ENCODE measurements around the gene USF3. TPM values are rescaled to one million over a fixed set of nuclear protein-coding genes. Genes with fewer than 3 reads are reported as not detected.
A peak's percentile ranks its signal among the peaks of the same experiment; 100 is the strongest.

USF3 gene
- polyA plus RNA-seq, 1 donor = 14.5 TPM

DNA sequence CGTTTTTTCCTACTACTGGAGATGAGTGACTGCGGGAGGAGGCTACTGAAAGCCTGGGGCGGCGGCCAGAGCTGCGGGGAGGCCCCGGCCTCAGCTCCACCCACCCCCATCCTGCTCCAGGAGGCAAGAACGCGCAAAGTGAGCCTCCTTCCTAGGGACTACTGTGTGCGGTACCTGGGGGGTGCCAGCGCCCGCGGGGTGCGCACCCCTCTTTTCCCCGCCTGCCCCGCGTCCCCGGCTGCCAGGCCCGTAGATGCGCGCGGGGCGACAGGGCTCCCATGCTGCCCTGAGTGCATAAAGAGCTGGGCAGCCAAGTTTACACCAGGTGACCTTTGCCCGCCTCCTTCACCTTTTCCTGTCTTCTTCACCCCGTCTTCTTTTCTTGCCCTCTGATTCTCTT lies 2.5 kb upstream of the USF3 start:
- H3K9me3 ChIP-seq (ENCODE audit: control insufficient read depth, low read depth, low read length) = no peaks in the 10 kb centered on the region
- H3K27me3 ChIP-seq (ENCODE audit: control insufficient read depth, insufficient read depth, low read length) = no peaks in the 10 kb centered on the region
- peaks cover 11% of the 10 kb centered on the region for H3K4me1 ChIP-seq (ENCODE audit: control insufficient read depth, insufficient read depth, low read length)
- DNase-seq = peak; percentile 26 to 76
- peak overlapping the region; percentile 50 for H3K4me3 ChIP-seq (ENCODE audit: low read length)
- no CpG with 5 or more reads among the region's 24 CpGs for WGBS (ENCODE audit: insufficient coverage, low lambda C conversion rate)
- H3K36me3 ChIP-seq (ENCODE audit: control insufficient read depth, insufficient read depth, low read length) = no peaks in the 10 kb centered on the region
- peak overlapping the region; percentile 81 for H3K27ac ChIP-seq (ENCODE audit: low read length)

DNA sequence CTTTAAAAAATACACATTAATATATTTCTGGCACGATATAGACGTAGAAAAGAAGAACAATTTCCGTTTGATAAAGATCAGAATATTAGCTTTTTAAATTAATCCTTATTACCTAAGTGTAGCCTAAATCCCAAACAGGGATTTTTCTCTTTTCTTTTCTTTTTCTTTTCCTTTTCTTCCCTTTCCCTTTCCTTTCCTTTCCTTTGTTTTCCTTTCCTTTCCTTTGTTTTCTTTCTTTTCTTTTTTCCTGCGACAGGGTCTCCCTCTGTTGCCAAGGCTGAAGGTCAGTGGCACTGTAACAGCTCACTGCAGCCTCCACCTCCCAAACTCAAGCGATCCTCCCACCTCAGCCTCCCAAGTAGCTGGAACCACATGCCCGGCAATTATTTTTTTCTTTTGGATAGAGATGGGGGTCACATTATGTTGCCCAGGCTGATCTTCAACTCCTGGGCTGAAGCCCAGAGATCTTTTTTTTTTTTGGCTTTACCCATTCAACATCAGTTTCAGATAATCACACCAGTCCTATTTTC lies 1.8 kb upstream of the USF3 start:
- no peak for DNase-seq
- Histone ChIP-seq H3K9me3 (ENCODE audit: control insufficient read depth, low read depth, low read length) (no peaks in the 10 kb centered on the region), H3K4me1 (ENCODE audit: control insufficient read depth, insufficient read depth, low read length) (peaks cover 11% of the 10 kb centered on the region), H3K36me3 (ENCODE audit: control insufficient read depth, insufficient read depth, low read length) (no peaks in the 10 kb centered on the region), H3K4me3 (ENCODE audit: low read length) (no peak overlapping the region), H3K27me3 (ENCODE audit: control insufficient read depth, insufficient read depth, low read length) (no peaks in the 10 kb centered on the region), H3K27ac (ENCODE audit: low read length) (peak overlapping the region; percentile 81)
- 77% methylated on average over 4 of the region's 6 CpGs for WGBS (ENCODE audit: insufficient coverage, low lambda C conversion rate)

DNA sequence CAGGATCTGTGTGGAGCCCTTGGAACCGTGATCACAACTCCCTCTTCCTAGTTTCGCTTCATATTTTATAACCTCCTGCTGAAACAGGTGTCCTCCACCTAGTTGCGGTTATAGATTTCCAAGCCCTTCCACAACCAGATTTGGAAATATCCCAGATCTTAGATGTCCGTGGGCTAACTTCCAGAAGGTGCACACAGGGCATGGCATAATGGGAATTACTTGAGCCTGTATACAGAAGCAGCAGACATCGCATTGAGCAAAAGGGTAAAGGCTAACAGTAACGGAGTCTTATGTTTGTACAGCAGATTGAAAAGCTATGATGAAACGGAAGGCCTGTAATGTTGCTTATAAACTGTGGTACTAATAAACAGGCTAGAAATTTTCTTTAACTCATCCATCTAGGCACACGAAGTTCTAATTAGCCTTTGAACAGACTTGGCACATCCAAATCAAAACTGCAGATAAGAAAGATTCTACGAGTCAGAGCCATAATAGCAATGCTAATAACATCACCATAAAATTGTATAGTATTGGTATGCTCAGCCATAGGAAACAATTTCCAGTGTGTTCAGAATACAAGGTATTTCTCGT lies 1.2 kb upstream of the USF3 start:
- H3K9me3 ChIP-seq (ENCODE audit: control insufficient read depth, low read depth, low read length) = no peaks in the 10 kb centered on the region
- peaks cover 13% of the 10 kb centered on the region for H3K4me1 ChIP-seq (ENCODE audit: control insufficient read depth, insufficient read depth, low read length)
- peak overlapping the region; percentile 81 for H3K27ac ChIP-seq (ENCODE audit: low read length)
- DNase-seq = peak; percentile 17 to 83
- WGBS (ENCODE audit: insufficient coverage, low lambda C conversion rate) = 0% methylated on average over 4 of the region's 10 CpGs
- no peaks in the 10 kb centered on the region for H3K36me3 ChIP-seq (ENCODE audit: control insufficient read depth, insufficient read depth, low read length)
- peak overlapping the region; percentile 53 for H3K4me3 ChIP-seq (ENCODE audit: low read length)
- no peaks in the 10 kb centered on the region for H3K27me3 ChIP-seq (ENCODE audit: control insufficient read depth, insufficient read depth, low read length)

DNA sequence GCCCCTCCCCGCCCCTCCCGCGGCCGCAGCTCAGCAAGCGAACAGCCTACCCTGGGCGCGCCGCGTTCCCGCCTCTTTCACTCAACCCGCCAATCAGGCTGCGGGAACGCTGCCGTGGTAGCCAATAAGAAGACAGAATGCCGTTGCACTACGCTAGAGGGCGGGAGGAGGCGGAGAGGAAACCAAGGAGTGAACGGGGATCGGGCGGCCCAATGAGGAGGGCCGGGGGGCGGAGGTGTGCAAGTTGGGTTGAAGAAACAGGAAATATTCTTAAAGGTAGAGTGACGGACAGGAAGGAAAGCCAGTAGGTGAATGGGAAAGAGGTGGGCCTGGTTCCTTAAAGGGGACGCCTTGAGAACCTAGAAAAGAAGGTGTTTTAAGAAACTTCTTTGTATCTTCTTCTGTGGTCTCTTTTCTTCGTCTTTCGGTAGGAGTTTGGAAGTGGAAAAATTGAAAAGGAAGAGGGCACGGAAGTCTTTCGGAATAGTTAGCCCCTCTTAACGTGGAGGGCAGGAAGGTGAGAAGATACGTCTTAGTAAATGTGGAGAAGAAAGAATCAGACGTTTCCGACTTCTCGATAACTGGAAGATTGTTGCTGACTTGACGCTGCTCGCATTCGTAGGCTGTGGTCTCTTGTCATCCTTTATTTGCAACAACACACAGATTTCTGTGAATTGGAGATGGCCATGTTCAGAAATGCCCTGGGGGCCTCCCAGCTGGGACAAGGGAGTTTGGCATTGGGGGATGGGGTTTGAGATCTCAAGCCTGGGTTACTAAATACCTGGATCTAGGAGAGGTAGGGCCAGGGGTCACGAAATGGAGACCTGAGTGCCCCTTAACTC lies 437 bp upstream of the USF3 start:
- DNase-seq = peak; percentile 99 to 100
- Histone ChIP-seq H3K4me1 (ENCODE audit: control insufficient read depth, insufficient read depth, low read length) (peaks cover 13% of the 10 kb centered on the region), H3K4me3 (ENCODE audit: low read length) (peak overlapping the region; percentile 53), H3K36me3 (ENCODE audit: control insufficient read depth, insufficient read depth, low read length) (no peaks in the 10 kb centered on the region), H3K9me3 (ENCODE audit: control insufficient read depth, low read depth, low read length) (no peaks in the 10 kb centered on the region), H3K27me3 (ENCODE audit: control insufficient read depth, insufficient read depth, low read length) (no peaks in the 10 kb centered on the region), H3K27ac (ENCODE audit: low read length) (peak overlapping the region; percentile 81)
- WGBS (ENCODE audit: insufficient coverage, low lambda C conversion rate) = 4% methylated on average over 5 of the region's 38 CpGs

DNA sequence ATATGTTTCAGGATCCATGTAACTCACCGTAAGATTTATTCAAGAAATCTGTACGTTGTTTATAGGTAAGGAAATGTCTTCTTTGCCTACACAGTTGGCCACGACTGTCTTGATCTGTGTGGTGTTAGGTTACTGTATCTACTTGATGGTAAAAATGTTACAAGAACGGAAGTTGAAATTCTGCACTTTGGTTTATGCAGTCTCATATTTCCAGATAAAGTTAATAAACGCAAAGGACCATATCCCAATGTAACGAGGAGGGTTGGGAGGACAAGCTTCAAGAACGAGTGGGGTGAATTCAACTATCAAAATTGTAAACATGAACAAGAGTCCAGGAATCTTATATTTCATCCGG lies 1.0 kb downstream of the USF3 start:
- no CpG with 5 or more reads among the region's 8 CpGs for WGBS (ENCODE audit: insufficient coverage, low lambda C conversion rate)
- no peaks in the 10 kb centered on the region for H3K9me3 ChIP-seq (ENCODE audit: control insufficient read depth, low read depth, low read length)
- no peaks in the 10 kb centered on the region for H3K27me3 ChIP-seq (ENCODE audit: control insufficient read depth, insufficient read depth, low read length)
- DNase-seq = peak; percentile 5 to 69
- peaks cover 13% of the 10 kb centered on the region for H3K4me1 ChIP-seq (ENCODE audit: control insufficient read depth, insufficient read depth, low read length)
- peak overlapping the region; percentile 61 for H3K4me3 ChIP-seq (ENCODE audit: low read length)
- H3K27ac ChIP-seq (ENCODE audit: low read length) = peak overlapping the region; percentile 80
- no peaks in the 10 kb centered on the region for H3K36me3 ChIP-seq (ENCODE audit: control insufficient read depth, insufficient read depth, low read length)

DNA sequence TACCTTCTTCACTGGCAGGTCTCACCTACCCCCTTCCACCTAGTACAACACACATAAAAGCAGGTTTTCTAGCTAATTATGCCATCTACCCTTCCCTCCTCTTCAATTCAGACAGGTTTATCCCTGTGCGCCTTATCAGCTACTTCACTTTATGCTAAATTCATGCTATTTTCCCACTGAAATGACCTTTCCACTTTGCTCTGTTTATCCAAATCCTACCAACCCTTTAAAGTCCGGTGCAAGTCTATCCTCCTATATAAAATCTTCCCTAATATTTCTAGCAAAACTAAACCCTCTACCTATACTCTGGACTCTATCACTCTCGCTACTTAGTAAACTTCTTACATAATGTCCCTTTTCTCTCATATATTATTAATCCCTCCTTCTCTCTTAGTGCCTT lies 6.0 kb downstream of the USF3 start:
- no peak for DNase-seq
- Histone ChIP-seq H3K36me3 (ENCODE audit: control insufficient read depth, insufficient read depth, low read length) (peaks cover 9% of the 10 kb centered on the region), H3K27me3 (ENCODE audit: control insufficient read depth, insufficient read depth, low read length) (no peaks in the 10 kb centered on the region), H3K4me3 (ENCODE audit: low read length) (no peak overlapping the region), H3K9me3 (ENCODE audit: control insufficient read depth, low read depth, low read length) (no peaks in the 10 kb centered on the region), H3K27ac (ENCODE audit: low read length) (no peak overlapping the region), H3K4me1 (ENCODE audit: control insufficient read depth, insufficient read depth, low read length) (peaks cover 9% of the 10 kb centered on the region)
- 50% methylated on average over 2 of the region's 3 CpGs for WGBS (ENCODE audit: insufficient coverage, low lambda C conversion rate)

DNA sequence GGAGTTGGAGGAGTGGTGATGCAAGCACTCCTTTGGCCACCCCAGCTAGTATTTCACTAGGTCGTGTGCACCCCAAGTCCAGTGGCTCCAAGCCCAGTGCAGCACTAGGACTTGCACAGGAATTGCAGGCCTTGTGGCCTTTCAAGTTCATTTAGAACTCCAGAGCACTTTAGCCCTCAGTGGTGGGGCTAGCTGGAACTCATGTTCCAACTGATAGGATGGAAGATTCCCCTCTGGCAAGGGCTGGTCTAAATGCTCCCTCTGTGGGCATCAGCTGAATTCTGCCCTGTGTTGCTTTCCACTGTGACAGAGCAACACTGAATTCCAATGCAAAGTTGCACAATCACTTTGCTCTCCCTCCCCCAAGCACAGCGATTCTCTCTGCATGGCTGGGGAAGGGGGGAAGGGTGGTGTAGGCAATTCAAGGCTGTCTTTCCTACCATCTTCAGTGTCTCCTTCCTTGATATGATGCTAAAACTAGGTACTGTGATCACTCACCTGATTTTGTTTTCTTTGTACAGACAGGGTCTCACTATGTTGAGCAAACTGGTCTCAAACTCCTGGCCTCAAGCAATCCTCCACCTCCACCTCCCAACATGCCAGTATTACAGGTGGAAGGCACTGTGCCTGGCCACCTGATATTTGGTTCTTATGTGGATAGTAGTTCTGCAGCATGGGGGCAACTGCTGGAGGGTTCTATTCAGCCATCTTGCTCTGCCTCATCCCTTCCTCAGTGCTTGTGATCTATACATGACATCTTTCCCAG lies 10.3 kb downstream of the USF3 start:
- H3K27me3 ChIP-seq (ENCODE audit: control insufficient read depth, insufficient read depth, low read length) = no peaks in the 10 kb centered on the region
- peaks cover 15% of the 10 kb centered on the region for H3K36me3 ChIP-seq (ENCODE audit: control insufficient read depth, insufficient read depth, low read length)
- WGBS (ENCODE audit: insufficient coverage, low lambda C conversion rate) = no CpG with 5 or more reads among the region's 2 CpGs
- no peak overlapping the region for H3K4me3 ChIP-seq (ENCODE audit: low read length)
- H3K9me3 ChIP-seq (ENCODE audit: control insufficient read depth, low read depth, low read length) = peaks cover 14% of the 10 kb centered on the region
- no peak for DNase-seq
- no peaks in the 10 kb centered on the region for H3K4me1 ChIP-seq (ENCODE audit: control insufficient read depth, insufficient read depth, low read length)
- H3K27ac ChIP-seq (ENCODE audit: low read length) = no peak overlapping the region

DNA sequence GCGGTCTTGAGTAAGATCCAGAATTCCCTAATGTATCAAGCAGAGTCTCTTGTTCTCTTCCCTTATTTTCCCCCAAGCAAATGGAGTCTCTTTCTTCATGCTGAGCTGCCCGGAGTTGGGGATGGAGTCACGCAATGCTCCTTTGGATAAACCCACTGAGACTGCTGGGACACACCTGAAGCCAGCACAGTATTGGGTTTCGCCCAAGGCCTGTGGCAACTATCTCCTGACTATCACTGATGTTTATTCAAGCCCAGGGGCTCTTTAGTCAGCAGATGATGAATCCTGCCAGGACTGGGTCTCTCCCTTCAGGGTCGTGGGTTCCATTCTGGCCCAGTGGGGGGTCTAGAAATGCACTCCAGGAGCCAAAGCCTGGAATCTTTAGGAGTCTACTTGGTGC lies 11.3 kb downstream of the USF3 start:
- no peak overlapping the region for H3K4me3 ChIP-seq (ENCODE audit: low read length)
- H3K36me3 ChIP-seq (ENCODE audit: control insufficient read depth, insufficient read depth, low read length) = peaks cover 15% of the 10 kb centered on the region
- no peaks in the 10 kb centered on the region for H3K27me3 ChIP-seq (ENCODE audit: control insufficient read depth, insufficient read depth, low read length)
- H3K27ac ChIP-seq (ENCODE audit: low read length) = no peak overlapping the region
- DNase-seq = no peak
- no peaks in the 10 kb centered on the region for H3K4me1 ChIP-seq (ENCODE audit: control insufficient read depth, insufficient read depth, low read length)
- peaks cover 14% of the 10 kb centered on the region for H3K9me3 ChIP-seq (ENCODE audit: control insufficient read depth, low read depth, low read length)
- WGBS (ENCODE audit: insufficient coverage, low lambda C conversion rate) = no CpG with 5 or more reads among the region's 5 CpGs

DNA sequence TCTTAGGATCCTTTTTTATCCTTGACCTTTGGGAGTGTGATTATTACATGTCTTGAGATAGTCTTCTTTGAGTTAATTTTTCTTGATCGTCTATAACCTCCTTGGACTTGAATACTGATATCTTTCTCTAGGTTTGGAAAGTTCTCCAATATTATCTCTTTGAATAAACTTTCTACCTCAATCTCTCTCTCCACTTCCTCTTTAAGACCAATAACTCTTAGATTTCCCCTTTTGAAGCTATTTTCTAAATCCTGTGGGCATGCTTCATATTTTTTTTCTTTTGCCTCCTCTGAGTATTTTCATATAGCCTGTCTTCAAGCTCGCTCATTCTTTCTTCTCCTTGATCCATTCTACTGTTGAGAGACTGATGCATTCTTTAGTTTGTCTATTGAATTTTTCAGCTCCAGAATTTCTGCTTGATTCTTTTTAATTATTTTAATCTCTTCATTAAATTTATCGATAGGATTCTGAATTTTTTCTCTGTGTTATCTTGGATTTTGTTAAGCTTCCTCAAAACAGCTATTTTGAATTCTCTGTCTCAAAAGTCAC lies 12.1 kb downstream of the USF3 start:
- no peak for DNase-seq
- WGBS (ENCODE audit: insufficient coverage, low lambda C conversion rate) = 98% methylated on average over 3 of the region's 3 CpGs
- H3K27ac ChIP-seq (ENCODE audit: low read length) = no peak overlapping the region
- H3K4me1 ChIP-seq (ENCODE audit: control insufficient read depth, insufficient read depth, low read length) = no peaks in the 10 kb centered on the region
- H3K9me3 ChIP-seq (ENCODE audit: control insufficient read depth, low read depth, low read length) = peaks cover 14% of the 10 kb centered on the region
- no peaks in the 10 kb centered on the region for H3K27me3 ChIP-seq (ENCODE audit: control insufficient read depth, insufficient read depth, low read length)
- peaks cover 15% of the 10 kb centered on the region for H3K36me3 ChIP-seq (ENCODE audit: control insufficient read depth, insufficient read depth, low read length)
- no peak overlapping the region for H3K4me3 ChIP-seq (ENCODE audit: low read length)

DNA sequence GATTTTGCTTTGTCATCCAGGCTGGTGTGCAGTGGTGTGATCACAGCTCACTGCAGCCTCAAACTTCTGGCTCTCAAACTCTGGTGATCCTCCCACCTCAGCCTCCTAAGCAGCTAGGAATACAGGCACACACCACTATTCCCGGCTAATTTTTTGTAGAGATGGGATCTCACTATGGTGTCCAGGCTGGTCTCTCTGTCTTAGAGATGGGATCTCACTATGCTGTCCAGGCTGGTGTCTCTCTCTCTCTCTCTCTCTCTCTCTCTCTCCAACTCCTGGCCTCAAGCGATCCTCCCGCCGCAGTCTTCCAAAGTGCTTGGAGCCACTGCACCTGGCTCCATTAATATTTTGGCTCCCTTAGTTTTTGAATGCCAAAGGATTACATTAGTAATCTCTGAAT lies 17.7 kb downstream of the USF3 start:
- Histone ChIP-seq H3K27me3 (ENCODE audit: control insufficient read depth, insufficient read depth, low read length) (no peaks in the 10 kb centered on the region), H3K27ac (ENCODE audit: low read length) (no peak overlapping the region), H3K9me3 (ENCODE audit: control insufficient read depth, low read depth, low read length) (peaks cover 9% of the 10 kb centered on the region), H3K4me3 (ENCODE audit: low read length) (no peak overlapping the region), H3K4me1 (ENCODE audit: control insufficient read depth, insufficient read depth, low read length) (no peaks in the 10 kb centered on the region), H3K36me3 (ENCODE audit: control insufficient read depth, insufficient read depth, low read length) (peaks cover 16% of the 10 kb centered on the region)
- no CpG with 5 or more reads among the region's 4 CpGs for WGBS (ENCODE audit: insufficient coverage, low lambda C conversion rate)
- no peak for DNase-seq

Data from large intestine (tissue), 3 donors.